Measurements from ENCODE around the gene ZG16.

The ZG16 gene

GRCh38 chr16:29820730-29821642 lies 42.9 kb downstream of the ZG16 start:
- TF ChIP-seq GATA2 (IDR thresholded peaks at IDR 0.05; ENCODE audit: low read depth, low read length): no peak
- TF ChIP-seq GATA3 (IDR thresholded peaks at IDR 0.05; ENCODE audit: low read depth, low read length): no peak

DNA sequence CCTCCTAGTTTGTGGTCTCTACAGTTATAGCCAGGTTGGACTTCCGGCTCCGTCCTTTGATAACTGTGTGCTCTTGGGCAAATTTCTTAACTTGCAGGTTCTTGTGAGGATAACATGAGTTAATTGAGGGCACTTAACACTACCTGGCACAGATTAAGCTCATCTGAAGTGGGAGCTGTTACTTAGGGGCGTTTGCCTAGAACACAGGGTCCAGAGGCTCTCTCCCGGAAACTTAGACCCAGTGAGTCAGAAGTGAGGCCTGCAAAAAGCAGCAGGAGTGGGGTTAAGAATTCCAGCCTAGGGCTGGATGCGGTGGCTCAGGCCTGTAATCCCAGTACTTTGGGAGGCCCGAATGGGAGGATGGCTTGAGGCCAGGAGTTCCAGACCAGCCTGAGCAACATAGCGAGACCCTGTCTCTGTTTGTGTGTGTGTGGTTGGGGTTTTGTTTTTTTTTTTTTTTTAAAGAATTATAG lies 43.6 kb downstream of the ZG16 start:
- no peak for TF ChIP-seq GATA2 (IDR thresholded peaks at IDR 0.05; ENCODE audit: low read depth, low read length)
- no peak for TF ChIP-seq GATA3 (IDR thresholded peaks at IDR 0.05; ENCODE audit: low read depth, low read length)

- TF ChIP-seq GATA2 (IDR thresholded peaks at IDR 0.05; ENCODE audit: low read depth, low read length): no peak
- no peak for TF ChIP-seq GATA3 (IDR thresholded peaks at IDR 0.05; ENCODE audit: low read depth, low read length)
Observed at GRCh38 chr16:29824589-29825144, 46.6 kb downstream of the ZG16 start.

DNA sequence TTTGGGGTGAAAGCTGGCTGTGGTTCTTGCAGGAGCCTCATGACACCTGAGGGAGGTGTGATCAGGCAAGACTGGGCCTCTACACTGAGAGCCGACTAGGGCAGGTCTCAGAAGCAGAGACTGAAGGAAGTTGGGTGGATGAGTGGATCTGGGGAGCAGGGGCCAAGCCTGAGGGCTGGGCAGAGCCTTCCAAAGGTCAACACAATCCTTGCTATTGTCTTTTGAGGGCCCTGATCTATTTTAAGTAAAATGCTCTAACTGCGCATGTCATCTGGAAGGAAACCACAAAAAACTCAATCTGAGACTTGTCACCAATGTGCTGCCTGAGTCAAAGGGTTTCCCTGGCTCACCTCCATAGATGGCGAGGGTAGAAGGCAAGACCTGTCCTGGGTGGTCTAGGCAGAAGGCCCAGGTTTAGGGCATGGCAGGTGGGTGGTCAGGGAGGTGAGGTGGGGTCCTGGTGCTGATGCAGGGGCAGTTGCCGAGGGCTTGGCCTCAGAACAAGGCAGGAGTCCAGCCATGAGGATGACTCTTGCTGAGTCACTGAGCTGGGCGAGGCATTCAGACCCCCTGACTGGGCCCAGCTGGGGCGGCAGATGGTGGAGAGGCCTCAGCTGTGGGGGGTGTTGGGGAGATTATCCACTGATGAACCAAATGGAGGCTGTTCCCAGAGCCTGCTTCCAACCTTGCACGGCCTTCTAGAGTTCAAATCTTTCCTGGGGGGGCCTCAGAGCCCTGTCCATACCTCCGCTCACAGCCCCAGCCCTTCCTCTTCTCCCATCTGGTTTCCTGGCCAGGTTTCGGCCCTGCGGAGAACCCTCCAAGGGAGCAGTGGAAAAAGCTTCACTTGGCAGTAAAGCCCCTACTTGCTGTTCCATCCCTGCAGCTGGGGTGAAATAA lies 47.3 kb downstream of the ZG16 start:
- TF ChIP-seq GATA3 (IDR thresholded peaks at IDR 0.05; ENCODE audit: low read depth, low read length) (no peak), GATA2 (IDR thresholded peaks at IDR 0.05; ENCODE audit: low read depth, low read length) (no peak)

DNA sequence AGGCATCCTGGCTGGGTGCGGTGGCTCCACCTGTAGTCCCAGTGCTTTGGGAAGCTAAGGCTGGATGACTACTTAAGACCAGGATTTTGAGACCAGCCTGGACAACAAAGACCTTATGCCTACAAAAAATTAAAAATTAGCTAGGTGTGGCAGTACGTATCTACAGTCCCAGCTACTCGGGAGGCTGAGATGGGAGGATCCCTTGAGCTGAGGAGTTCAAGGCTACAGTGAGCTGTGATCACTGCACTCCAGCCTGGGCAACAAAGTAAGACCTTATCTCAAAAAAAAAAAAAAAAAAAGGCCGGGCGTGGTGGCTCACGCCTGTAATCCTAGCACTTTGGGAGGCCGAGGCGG lies 48.3 kb downstream of the ZG16 start:
- TF ChIP-seq GATA2 (IDR thresholded peaks at IDR 0.05; ENCODE audit: low read depth, low read length) (no peak), GATA3 (IDR thresholded peaks at IDR 0.05; ENCODE audit: low read depth, low read length) (no peak)

GRCh38 chr16:29830774-29831173 lies 52.7 kb downstream of the ZG16 start:
- no peak for TF ChIP-seq GATA3 (IDR thresholded peaks at IDR 0.05; ENCODE audit: low read depth, low read length)
- TF ChIP-seq GATA2 (IDR thresholded peaks at IDR 0.05; ENCODE audit: low read depth, low read length): no peak

DNA sequence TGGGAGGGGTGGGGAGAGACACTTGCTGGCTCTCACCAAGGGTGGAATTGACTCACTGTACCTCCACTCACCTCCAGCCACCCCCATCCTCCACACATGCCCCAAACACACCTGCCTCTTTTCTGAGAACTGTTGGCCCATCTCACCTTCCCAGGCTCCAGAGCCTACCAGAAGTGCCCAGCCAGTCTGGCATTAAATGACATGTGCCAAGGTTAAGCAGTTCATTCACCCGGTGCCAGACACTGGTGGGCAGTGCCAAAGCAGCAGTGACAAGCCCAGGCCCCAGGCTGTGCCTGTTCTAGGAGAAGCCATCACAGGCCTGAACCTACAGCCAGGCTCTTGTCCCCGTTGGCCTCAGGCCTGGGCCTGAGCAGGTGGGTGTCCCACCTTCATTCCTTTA lies 53.4 kb downstream of the ZG16 start:
- no peak for TF ChIP-seq GATA3 (IDR thresholded peaks at IDR 0.05; ENCODE audit: low read depth, low read length)
- TF ChIP-seq GATA2 (IDR thresholded peaks at IDR 0.05; ENCODE audit: low read depth, low read length): no peak

Data from SH-SY5Y (cell line).